ENCODE results near the gene ALPG.
"Not testable (repeated sequence)": the region's sequence is repeated elsewhere in the genome, so short reads cannot be mapped to it uniquely, and the experiment has no call there.

Gene ALPG

DNA sequence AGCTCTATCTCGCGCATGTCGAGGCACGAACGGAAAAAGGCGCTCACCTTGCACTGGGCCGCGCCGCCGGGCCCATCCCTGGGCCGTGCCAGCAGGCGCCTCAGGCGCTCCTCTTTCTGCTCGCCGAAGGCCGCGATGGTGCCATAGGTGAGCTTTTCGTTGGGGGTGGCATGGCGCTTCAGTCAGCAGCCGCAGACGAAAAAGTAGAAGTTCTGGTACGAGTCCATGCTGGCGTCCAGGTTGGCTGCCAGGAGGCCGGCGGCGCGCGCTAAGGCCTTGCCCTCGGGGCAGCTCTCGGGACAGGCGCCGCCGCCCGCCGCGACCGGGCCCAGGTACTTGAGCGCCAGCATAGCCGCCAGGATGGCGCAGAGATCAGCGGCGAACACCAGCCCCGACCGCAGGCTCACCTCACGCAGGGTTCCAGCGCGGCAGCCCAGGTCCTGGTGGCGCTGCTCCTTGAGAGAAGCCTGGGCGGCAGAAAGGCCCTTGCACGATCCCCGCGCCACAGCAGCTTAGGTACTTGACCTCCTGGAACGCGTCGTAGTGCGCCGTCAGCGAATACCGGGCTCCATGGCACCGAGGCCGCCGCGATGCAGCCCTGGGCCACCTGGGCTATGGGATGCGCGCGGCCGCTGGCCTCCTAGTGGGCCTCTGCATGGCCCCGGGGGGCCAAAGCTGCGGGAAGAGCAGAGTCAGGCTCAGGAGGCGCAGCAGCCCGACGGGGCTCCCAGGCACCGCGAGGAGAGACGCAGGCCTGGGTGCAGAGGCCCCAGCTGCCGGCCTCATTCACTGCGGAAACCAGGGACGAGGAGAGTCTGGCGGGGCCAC is 12.8 kb downstream of the ALPG start:
- no peak for DNase-seq (ENCODE audit: low spot score)

DNA sequence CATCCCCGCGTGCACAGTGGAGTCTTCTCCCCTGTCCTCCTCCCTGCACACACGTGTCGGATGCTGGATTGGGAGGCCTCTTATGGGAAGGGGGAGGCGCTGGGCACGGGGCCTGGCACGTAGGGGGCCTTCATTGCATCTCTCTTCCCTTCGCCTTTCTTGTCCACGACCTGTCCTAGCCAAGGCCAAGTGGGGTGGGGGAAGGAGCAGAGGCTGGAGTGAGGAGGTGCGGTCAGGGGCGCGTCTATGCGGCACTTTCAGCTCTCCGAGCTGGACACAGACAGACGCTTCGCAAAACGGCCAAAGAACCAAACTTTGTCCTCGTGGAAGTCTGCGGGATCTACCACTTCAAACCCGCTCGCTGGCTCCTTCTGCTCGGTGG is 13.4 kb downstream of the ALPG start:
- DNase-seq (ENCODE audit: low spot score) = no peak

DNA sequence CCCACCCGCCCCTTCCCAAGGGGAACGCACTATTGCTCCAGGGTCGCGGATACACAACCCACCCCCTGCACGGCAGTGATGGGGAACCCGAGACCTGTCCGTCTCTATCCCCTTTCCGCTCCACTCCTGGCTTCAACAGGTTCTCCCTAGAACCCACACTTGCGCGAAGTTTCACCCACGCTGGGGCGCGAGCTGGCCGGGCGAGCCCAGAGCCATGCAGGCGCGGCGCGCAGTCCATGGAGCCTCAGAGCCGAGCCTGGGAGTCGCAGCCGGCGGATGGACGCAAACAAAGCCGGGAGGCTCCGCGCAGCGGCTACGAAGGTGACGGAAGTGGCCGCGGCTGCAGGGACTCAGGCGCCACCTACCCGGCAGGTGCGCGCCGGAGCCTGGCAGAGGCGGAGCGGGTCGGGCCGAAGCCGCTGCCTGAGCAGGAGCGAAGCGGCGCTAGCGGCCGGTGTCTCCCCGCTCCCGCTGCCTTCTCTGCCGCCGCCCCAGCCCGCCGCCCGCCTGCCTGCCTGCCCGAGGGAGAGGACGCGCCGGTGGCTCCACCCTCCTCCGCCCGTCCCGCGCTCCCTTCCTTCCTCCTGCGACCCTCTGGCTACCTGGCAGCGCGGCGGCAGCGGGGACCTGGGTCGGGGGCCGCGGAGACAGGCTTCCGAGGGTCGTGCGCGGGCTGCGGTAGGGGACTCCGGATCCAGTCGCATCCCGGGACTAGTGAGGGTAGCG is 14.0 kb downstream of the ALPG start:
- no peak for DNase-seq (ENCODE audit: low spot score)

GRCh38 chr2:232421189-232421785 is 14.6 kb downstream of the ALPG start:
- DNase-seq (ENCODE audit: low spot score) = no peak

DNA sequence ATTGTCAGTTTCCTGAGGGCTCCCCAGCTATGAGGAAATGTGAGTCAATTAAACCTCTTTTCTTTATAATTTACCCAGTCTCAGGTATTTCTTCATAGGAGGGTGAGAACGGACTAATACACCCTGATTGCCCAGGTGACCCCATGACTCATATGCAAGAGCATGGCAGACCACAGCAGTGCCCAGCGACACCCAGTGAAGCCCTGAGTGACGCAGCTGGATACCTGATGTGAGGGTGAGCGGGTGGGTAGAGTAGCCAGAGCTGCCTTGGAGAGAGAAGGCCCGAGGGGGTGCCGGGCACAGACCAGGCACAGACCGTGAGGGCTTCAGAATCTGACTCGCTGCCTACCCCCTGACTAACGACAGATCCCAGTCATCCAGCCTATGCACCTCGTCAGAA is 15.4 kb downstream of the ALPG start:
- no peak for DNase-seq (ENCODE audit: low spot score)

- not testable (repeated sequence) for DNase-seq (ENCODE audit: low spot score)
Observed at GRCh38 chr2:232422996-232423395, 16.4 kb downstream of the ALPG start.

- DNase-seq (ENCODE audit: low spot score) = not testable (repeated sequence)
Observed at GRCh38 chr2:232423407-232423806, 16.8 kb downstream of the ALPG start.

DNA sequence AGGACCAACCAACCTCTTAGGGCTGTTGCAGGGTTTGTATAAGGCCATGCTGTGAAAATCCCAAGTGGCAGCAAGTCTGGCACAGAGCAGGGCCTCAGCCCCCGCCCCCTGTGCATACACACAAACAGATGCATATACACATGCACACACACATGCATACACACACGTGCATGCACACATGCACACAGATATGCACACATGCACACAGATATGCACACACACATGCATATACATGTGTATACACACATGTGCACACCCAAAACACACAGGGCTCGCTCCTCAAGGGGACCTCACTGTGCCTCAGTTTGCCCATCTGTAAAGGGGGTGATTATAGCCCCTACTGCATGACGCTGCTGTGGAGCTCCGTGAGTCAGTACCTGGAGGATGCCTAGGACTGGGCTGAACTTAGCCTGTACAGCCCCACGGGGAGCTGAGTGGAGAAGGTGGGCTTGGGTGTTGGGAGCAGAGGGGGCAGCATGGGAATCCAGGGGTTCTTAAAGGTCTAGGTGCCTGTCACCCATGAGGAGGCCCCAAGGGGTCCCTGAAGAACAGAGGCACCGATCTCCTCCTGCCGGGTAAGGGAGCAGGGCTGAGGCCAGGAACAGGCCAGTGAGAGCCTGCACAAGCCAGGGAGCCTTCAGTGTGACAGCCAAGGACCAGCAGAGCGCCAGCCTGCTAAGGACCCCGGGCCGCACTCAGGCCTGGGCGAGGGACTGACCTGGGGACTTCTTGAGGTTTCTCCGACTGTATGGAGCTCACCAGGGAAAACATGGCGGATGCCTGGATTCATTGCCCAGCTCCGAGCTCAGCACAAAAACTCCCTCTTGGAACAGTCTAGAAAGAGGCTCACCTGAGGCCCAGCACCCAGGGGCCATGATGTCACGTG is 25.3 kb downstream of the ALPG start:
- no peak for DNase-seq (ENCODE audit: low spot score)

DNA sequence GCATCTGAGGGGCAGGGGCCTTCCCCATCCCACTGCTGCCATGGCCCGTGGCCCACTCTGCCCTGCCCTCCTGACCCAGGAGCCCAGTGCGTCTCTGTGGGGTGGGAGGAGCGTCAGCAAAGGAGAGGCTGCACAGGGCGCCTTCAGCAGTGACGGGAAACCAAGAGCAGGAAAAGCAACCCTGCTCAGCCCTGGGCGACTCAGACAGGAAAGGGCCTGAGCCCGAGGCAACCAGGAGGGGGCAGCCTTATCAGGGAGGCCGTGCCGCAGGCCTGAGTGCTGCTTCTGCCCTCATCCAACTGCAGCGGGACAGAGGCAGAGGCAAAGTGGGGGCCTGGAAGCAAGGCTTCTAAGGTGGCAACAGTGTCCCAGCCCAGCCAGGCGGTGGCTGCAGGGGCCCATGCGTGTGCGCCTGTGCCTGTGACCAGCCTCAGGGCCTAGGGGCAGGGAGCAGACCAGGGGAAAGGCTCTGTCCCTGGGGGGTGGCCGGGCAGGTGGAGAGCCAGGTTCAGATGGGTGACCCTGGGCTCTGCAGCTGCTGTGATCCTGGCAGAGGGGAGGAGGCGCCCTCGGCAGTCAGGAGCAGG is 26.0 kb downstream of the ALPG start:
- DNase-seq (ENCODE audit: low spot score) = no peak

- not testable (repeated sequence) for DNase-seq (ENCODE audit: low spot score)
Observed at GRCh38 chr2:232433622-232434021, 27.0 kb downstream of the ALPG start.

- no peak for DNase-seq (ENCODE audit: low spot score)
Observed at GRCh38 chr2:232434091-232434490, 27.4 kb downstream of the ALPG start.

DNA sequence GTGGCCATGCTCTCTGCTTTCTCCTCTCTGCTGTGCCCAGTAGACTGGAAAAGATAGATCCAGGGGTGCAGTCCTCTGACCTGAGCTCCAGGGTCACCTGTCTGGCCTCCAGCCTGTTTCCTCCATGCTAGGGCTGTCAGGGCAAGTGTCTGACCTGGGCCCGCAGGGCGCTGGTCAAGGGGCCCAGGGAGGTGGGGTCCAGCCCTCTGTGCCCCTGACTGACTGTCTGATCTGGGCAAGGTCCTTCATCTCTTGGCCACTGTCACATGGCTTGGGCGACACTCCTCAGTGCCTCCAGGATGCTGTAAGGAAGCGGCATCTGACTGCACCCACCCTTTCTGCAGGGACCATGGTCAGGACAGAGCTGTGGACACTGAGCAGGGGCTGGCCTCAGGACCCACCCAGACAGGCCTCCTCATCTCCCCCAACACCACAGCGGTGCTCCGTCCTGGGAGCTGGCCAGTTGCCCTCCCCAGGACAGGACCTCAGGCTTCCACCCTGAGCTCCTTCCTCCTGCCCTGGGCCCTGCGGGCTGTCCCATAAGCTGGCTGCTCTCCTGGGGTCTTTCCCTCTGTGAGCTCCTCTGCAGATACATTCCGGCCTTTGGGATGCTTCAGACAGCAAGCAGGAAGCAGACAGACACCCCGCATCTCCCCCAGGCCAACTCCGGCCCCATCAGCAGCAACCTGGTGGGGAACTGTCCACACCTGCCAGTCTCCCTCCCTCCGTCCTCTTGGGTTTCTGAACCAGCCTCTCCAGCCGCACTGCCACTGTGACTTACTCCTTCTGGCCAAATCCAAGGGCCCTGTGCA is 28.1 kb downstream of the ALPG start:
- no peak for DNase-seq (ENCODE audit: low spot score)

DNA sequence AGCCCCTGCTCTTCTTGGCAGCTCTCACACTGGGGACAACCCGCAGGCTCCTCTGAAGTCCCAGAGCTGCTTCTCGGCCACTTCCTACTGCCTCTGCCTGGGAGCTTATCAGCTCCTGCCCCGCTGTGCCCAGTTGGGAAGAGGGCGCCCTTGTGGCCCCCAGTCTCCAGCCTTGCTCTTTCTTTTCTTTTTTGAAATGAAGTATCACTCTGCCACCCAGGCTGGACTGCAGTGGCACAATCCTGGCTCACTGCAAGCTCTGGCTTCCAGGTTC is 28.7 kb downstream of the ALPG start:
- no peak for DNase-seq (ENCODE audit: low spot score)

GRCh38 chr2:232435805-232436204 is 29.2 kb downstream of the ALPG start:
- no peak for DNase-seq (ENCODE audit: low spot score)

DNA sequence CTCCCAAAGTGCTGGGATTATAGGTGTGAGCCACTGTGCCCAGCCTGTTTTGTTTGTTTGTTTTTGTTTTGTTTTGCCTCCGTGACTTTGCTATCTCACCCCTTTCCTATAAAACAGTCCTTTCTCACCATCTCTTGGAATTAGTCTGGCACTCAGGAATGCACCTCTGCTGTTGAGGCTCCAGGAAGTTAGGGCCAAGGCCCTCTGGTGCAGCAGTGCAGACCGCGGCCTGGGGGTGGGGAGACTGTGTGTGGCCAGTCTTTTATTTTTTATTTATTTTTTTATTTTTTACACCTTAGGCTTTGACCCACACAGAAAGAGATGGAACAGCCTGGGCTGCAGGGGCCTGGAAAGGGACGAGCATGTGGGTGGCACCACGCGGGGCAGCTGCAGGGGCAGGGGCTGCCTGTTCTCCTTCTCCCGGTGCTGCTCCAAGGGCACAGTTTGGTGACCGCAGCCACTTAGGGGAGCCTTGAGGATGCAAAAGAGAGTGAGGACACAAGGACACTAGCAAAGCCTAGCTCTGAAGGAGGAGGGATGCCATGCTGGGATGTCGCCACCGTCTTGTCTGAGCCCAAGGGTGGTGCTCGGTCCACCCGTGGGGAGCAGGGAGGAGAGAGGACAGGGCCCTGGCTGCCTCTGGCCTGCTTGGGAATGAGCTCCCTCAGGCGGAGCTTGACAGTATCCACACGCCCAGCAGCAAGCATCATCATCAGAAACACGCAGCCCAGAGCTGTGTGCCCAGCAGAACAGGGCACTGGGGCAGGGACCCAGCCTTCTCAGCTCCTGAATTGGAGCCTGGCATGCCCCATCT is 29.9 kb downstream of the ALPG start:
- no peak for DNase-seq (ENCODE audit: low spot score)

DNA sequence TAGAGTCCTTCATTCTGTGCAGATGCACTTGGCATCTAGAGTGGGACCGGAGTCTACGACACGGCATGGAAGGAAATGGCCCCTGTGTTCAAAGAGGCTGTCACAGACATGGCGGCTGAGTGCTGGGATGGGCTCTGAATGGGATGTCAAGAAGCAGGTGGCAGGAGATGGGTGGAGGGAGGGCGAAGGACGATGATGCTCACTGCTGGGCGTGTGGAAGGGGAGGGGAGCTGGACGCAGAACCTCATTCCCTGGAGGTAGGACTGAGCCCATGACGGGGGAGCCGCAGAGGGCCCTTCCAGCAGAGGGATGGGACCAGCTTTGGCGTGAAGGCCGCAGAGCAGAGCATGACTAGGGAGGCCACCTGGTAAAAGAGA is 30.5 kb downstream of the ALPG start:
- DNase-seq (ENCODE audit: low spot score) = no peak

DNA sequence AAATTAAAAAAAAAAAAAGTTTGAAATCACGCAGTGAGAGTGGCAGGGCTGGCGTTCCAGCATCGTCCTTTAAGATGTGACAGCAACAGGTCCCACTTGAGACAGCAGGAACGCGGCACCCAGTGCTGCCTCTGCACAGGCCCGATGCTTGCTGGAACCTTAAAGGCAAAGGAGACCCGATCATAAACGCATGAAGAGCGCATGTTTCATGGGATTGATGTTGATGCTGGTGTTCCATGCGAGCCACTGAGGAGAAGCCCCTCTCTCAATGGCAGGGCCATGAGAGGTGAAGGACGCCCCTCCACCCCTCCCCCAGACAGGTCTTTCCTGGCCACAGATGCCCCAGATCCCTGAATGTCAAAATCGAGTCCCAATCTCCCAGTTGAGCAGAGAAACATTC is 31.4 kb downstream of the ALPG start:
- DNase-seq (ENCODE audit: low spot score) = no peak

DNA sequence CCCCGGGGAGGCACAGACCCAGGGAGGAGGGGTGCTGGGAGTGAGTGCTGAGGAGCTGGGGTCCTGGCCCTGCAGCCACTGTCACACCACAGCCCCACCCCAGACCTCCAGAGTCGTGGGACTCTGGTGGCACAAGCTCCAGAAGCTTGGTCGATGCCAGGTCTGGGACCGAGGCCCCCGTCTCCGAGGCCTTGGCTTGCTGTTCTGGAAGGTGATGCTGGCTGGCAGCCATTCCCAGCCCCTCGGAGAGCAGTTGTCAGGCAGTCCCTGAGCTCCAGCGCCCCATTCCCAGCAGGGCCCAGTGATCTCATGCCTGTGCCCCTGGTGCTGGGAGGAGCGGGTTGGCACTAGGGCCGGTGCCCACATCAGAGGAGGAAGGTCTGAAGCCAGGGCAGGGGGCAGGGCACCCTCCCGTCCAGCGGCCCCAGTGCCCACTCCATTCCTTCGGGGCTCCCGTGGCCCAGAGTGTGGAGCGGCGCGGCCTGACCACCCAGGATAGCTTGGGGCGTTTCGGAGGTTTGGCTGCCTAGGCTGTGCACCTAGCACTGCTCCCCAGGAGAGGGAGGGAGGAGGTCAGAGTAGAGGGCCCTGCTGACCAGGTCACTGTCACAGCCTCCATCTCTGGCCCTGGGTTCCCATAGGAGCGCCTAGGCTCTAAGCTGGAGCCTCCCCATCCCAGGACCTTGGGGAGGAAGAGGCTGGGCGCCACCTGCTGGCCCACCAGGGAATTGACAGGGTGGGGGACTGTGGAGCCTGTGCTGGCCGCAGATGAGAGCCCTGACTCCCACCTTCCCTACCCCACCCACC is 32.5 kb downstream of the ALPG start:
- peak; percentile 43 for DNase-seq (ENCODE audit: low spot score)

GRCh38 chr2:232439758-232440135 is 33.1 kb downstream of the ALPG start:
- no peak for DNase-seq (ENCODE audit: low spot score)

Measured in CD4-positive, alpha-beta T cell treated with Interleukin-15 for 4 hours (primary cell).